LNCAP (cell line): ENCODE data around the gene FLRT1.

Experiments used
- TF ChIP-seq, protein P1 (sequence below): fragments of 450-650 bp; IDR thresholded peaks from 2 replicates; pipeline ENCODE4 v1.5.1; 2017; ENCODE audit warnings: mild to moderate bottlenecking

Gene FLRT1

DNA sequence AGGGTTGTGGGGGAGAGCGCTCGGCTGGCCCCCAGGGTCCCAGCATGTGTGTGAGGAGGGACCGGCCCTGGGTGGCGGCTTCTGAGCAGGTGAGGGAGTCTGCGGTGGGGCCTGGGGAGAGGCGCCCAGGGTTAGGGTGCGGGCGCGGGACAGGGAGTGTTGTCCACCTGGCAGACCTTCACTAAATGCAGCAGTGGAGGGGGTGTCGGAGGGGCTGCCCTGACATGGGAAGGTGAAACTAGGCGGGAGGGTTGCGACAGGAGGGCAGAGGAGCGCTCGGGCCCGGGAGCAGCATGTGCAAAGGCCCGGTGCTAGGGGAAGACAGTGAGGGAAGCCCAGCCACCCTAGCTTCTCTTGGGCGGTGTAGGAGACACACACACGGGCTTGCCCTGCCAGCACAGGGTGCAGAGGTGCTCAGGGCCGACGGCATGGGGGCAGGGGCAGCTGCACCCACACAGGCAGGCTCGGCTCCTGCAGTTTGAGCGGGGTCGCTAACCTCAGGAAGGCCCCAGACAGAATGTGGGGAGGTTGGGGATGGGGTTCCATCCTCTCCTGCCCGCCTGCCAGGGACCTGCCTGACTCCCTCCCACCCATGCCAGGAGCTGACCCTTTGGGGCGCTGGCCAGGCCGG is 27.3 kb upstream of the FLRT1 start:
- TF ChIP-seq, protein P1, sequence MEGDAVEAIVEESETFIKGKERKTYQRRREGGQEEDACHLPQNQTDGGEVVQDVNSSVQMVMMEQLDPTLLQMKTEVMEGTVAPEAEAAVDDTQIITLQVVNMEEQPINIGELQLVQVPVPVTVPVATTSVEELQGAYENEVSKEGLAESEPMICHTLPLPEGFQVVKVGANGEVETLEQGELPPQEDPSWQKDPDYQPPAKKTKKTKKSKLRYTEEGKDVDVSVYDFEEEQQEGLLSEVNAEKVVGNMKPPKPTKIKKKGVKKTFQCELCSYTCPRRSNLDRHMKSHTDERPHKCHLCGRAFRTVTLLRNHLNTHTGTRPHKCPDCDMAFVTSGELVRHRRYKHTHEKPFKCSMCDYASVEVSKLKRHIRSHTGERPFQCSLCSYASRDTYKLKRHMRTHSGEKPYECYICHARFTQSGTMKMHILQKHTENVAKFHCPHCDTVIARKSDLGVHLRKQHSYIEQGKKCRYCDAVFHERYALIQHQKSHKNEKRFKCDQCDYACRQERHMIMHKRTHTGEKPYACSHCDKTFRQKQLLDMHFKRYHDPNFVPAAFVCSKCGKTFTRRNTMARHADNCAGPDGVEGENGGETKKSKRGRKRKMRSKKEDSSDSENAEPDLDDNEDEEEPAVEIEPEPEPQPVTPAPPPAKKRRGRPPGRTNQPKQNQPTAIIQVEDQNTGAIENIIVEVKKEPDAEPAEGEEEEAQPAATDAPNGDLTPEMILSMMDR: no peak

DNA sequence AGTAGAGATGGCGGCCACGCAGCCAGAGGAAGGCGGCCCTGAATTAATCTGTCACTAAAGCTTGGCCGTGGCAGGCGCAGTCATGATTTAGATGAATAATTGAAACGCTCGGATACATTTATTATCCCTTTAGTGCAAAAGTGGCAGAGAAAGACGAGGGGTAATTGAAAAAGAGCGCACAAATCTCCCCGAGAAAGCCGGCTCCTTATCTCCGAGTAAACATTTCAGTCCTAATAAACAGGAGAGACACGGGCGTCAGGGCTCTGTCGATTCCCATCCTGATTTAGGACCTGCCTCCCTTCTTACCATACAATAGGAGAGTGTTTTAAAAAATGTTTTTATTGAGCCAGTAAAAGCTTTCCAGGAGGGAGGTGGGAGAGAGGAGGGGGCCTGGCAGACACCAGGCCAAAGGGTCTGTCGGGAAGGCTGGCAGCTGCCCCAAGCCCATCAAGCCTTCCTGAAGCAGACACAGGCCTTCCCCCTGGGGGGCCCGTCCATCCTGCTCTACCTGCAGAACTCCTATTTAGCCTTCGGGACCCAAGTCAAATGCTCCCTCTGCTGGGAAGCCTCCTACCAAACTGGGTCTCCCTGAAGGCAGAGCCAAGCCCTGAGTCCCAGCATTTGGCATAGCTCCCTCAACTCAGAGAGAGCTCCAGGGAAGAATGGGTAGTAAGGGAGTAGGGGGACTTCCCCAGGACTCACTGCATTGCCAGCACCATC is 26.7 kb upstream of the FLRT1 start:
- TF ChIP-seq, protein P1: no peak

DNA sequence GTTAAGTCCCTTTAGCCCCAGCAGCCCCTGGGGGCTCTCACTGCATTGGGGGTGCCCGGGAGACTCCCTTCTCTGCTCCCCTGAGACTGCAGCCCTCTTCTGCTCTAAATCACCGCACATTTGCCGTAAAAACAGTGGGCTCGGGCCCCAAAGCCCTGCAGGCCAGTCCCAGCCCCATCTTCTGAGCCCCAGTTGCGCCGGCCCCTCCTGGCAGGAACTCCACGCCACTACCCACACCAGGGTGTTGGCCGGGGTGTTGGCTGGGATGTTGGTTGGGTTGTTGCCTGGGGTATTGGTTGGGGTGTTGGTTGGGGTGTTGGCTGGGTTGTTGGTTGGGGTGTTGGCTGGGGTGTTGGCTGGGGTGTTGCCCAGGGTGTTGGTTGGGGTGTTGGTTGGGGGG is 26.0 kb upstream of the FLRT1 start:
- TF ChIP-seq, protein P1: no peak

DNA sequence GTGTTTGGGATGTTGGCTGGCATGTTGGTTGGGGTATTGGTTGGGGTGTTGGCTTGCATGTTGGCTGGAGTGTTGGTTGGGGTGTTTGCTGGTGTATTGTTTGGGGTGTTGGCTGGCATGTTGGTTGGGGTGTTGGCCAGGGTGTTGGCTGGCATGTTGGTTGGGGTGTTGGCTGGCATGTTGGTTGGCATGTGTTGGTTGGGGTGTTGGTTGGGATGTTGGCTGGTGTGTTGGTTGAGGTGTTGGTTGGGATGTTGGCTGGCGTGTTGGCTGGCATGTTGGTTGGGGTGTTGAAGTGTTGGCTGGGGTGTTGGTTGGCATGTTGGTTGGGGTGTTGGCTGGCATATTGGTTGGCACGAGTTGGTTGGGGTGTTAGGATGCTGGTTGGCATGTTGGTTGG is 24.9 kb upstream of the FLRT1 start:
- TF ChIP-seq, protein P1: no peak

DNA sequence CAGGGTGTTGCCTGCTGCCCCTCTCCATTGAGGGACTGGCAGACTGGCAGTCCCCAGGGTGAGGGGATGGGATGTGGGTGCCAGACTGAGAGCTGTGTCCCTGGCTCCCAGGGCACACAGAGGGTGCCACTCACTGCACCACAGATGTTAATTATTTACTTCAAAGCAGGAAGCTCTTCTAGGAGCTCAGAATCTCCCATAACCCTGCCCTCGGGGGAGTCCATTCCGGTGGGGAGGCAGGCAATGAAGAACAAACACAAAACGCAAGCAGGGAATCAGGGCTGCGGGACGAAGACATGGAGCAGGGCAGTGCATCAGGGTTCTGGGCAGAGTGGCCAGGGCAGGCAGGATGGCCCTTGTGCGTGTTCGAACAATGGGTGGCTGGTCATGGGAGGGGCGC is 24.4 kb upstream of the FLRT1 start:
- TF ChIP-seq, protein P1: no peak

DNA sequence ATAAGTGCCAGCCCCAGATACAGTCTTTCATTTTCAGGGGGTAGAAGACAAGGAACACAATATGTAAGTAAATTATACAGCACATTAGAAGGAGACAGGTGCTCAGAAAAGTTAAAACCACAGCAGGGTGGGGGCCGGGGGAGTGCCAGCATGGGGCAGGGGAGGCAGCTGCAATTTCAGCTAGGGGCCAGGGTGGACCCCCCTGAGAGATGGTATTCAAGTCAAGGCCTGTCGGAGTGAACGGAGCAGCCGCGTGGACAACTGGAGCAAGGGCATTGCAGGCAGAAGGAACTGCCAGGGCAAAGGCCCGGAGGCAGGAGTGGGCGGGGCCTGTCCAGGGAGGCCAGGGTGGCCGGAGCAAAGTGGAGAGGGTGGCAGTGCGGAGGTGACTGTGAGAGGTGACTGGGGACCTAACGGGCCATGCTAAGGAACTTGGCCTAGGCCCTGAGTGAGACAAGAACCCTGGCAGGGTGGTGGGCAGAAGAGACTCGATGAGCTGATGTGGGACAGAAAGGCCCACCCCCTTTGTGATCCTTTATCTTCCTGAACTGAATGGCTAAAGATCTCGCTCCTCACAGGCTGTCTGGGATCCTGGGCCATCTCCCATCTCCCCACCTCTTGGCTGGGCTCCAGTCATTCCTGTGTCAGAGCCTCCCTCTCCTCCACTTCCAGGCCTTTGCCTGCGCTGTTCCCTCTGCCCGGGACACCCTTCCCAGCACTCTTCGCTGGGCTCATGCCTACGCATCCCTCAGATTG is 22.4 kb upstream of the FLRT1 start:
- TF ChIP-seq, protein P1: no peak

DNA sequence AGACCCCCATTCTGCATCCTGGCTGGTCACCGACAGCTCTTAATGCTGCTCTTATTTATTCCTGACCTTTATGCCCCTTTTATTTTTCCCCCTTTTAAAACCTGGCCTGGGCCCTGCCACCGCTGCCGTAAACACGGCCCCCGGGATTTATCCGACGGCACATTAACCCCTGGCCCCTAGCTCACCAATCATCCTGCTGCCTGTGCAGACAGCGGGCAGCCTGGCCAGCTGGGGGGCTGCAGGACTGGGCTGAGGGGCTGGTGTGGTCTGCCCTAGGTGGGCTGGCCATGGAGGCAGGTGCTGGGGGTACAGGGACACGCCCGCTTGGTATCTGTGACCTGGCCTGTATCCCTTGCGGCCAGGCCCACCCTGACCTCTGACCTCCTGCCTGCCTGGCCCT is 21.4 kb upstream of the FLRT1 start:
- TF ChIP-seq, protein P1: no peak
